Suprapubic skin (tissue), 3 donors: ENCODE results near the gene BAIAP2L2.

Experiments used
- EP300 ChIP-seq: sonication (generic); formaldehyde crosslinking; IDR thresholded peaks from one replicate; pipeline ENCODE4 v1.6.1; 2017; ENCODE audit warnings: antibody characterized with exemption
- POLR2A ChIP-seq, 2 donors: fragments of 450-650 bp; IDR thresholded peaks; one replicate each; pipeline ENCODE4 v1.6.1; 2017; ENCODE audit warnings: antibody characterized with exemption in 2 of 2, mild to moderate bottlenecking in 2 of 2, moderate library complexity in 2 of 2
- TF ChIP-seq, protein P1 (sequence below), 2 donors: fragments of 200-600 bp in 1 of 2; fragments of 450-650 bp in 1 of 2; sonication (generic) in 1 of 2; IDR thresholded peaks; one replicate each; pipeline ENCODE4 v1.5.1; 2016 to 2019; ENCODE audit warnings: antibody characterized with exemption in 2 of 2, mild to moderate bottlenecking in 1 of 2, moderate library complexity in 1 of 2

DNA sequence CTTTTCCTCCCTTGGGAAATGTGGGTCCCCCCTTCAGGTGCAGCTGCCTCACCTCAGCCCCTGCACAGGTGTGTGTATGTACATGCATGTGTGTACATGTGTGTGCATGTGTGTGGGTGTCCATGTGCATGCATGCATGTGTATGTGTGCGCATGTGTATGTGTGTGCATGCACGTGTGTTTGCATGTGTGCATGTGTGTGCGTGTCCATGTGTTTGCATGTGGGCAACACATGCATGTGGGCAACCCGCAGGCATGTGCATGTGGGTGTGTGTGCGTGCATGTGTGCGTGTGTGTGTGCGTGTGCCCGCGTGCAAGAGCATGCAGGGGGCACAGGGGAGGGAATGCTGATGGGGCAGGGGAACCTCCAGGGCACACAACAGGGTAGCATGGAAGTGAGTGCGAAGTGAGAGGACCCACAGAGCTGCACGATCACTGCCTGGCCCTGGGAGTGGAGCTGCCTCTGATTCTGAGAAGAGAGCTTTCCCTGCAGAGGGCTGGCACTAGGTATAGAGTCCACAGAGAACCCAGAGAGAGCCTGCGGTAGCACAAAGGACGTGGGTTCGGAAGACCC, 14.6 kb upstream of the BAIAP2L2 start:
- TF ChIP-seq EP300 (no peak), POLR2A (IDR thresholded peaks at IDR 0.05) (no peak)
- TF ChIP-seq, protein P1, sequence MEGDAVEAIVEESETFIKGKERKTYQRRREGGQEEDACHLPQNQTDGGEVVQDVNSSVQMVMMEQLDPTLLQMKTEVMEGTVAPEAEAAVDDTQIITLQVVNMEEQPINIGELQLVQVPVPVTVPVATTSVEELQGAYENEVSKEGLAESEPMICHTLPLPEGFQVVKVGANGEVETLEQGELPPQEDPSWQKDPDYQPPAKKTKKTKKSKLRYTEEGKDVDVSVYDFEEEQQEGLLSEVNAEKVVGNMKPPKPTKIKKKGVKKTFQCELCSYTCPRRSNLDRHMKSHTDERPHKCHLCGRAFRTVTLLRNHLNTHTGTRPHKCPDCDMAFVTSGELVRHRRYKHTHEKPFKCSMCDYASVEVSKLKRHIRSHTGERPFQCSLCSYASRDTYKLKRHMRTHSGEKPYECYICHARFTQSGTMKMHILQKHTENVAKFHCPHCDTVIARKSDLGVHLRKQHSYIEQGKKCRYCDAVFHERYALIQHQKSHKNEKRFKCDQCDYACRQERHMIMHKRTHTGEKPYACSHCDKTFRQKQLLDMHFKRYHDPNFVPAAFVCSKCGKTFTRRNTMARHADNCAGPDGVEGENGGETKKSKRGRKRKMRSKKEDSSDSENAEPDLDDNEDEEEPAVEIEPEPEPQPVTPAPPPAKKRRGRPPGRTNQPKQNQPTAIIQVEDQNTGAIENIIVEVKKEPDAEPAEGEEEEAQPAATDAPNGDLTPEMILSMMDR (IDR thresholded peaks at IDR 0.05), result no peak
